K562 (cell line): Measurements from ENCODE around the gene MUSTN1. TPM values are rescaled to one million over a fixed set of nuclear protein-coding genes. Genes with fewer than 3 reads are reported as not detected.

Experiments
- ATAC-seq: fragments of 200-7000 bp; cut with Tn5 transposase; 3 replicates; pipeline ENCODE4 v1.9.1; 2020; ENCODE audit warnings: moderate library complexity
- BruUV-seq: library from RNA; stranded (reverse); fragments of 400-500 nt; replicated peaks from 2 replicates; lab custom pipeline; 2021; lab: Mats Ljungman, UMichigan
- CTCF ChIA-PET: fragments of 300-600 bp; formaldehyde crosslinking; extraction: SDS; loops from one replicate; lab custom pipeline; 2021; ENCODE audit warnings: low intra/inter-chr PET ratio; lab: Yijun Ruan, JAX
- POLR2A ChIA-PET: fragments of 300-600, 350-650 bp; sonication (Branson Sonifier 250); formaldehyde crosslinking; extraction: SDS; loops from one replicate; lab custom pipeline; 2021; ENCODE audit warnings: antibody characterized with exemption, inconsistent platforms; lab: Yijun Ruan, JAX
- DNase-seq, 4 experiments: peaks; one replicate each; pipeline versions ENCODE4 v3.0.0 to v3.0.0-alpha.2; 2011 to 2018; ENCODE audit warnings: low spot score in 3 of 4, mixed read lengths in 3 of 4; ENCODE audit errors: extremely low read depth in 1 of 4
- FAIRE-seq: peaks from 2 replicates; lab custom pipeline; 2011; peaks lifted over from hg19 to GRCh38; lab: Jason Lieb, UNC
- H2AFZ ChIP-seq: 2 replicates; pipeline ENCODE4 v1.6.0; 2011; ENCODE audit warnings: low read depth, low read length, control low read depth, inconsistent platforms
- H3K27ac ChIP-seq: fragments of 200-600 bp; 3 replicates; pipeline ENCODE4 v1.8.0; 2011; ENCODE audit warnings: low read depth, mild to moderate bottlenecking, control low read depth, inconsistent platforms, low read length, moderate library complexity, mixed read lengths; ENCODE audit errors: extremely low read depth
- H3K27me3 ChIP-seq, 2 experiments: fragments of 300-600 bp in 1 of 2; 2 replicates in 1 of 2; 3 replicates in 1 of 2; pipeline versions ENCODE4 v1.6.0 to v1.8.0; 2011; ENCODE audit warnings: inconsistent platforms in 2 of 2, low read length in 2 of 2, mild to moderate bottlenecking in 1 of 2, mixed read lengths in 1 of 2, moderate library complexity in 1 of 2; ENCODE audit not compliant: control insufficient read depth in 2 of 2, insufficient read depth in 2 of 2
- H3K36me3 ChIP-seq: fragments of 300-600 bp; 3 replicates; pipeline ENCODE4 v1.8.0; 2011; ENCODE audit warnings: mild to moderate bottlenecking, low read length, inconsistent platforms; ENCODE audit not compliant: control insufficient read depth, insufficient read depth
- H3K4me1 ChIP-seq, 2 experiments: fragments of 200-600 bp in 1 of 2; replicated peaks in 1 of 2; 2 replicates in 1 of 2; 3 replicates in 1 of 2; pipeline versions ENCODE4 v1.5.1 to v1.8.0; 2011; ENCODE audit warnings: inconsistent platforms in 2 of 2, low read length in 2 of 2, mild to moderate bottlenecking in 1 of 2, mixed read lengths in 1 of 2, moderate library complexity in 1 of 2; ENCODE audit not compliant: control insufficient read depth in 2 of 2, insufficient read depth in 2 of 2
- H3K4me2 ChIP-seq: 2 replicates; pipeline ENCODE4 v1.6.1; 2011; ENCODE audit warnings: low read length, control low read depth, inconsistent platforms, mixed read lengths; ENCODE audit not compliant: insufficient read depth
- H3K4me3 ChIP-seq: fragments of 200-600 bp; sonication (generic), shearing (Covaris generic); 2 replicates; pipeline ENCODE4 v1.5.1; 2016; ENCODE audit warnings: control low read depth, inconsistent platforms
- H3K79me2 ChIP-seq: fragments of 200-600 bp; 3 replicates; pipeline ENCODE4 v1.8.0; 2011; ENCODE audit warnings: low read length, inconsistent platforms; ENCODE audit not compliant: control insufficient read depth, insufficient read depth
- H3K9ac ChIP-seq, 2 experiments: 2 replicates each; pipeline versions ENCODE4 v1.6.0 to v1.6.1; 2011; ENCODE audit warnings: low read depth in 2 of 2, low read length in 2 of 2, control low read depth in 1 of 2, inconsistent platforms in 1 of 2, mild to moderate bottlenecking in 1 of 2, mixed read lengths in 1 of 2; ENCODE audit not compliant: insufficient read depth in 1 of 2
- H3K9me1 ChIP-seq: one replicate; pipeline ENCODE4 v1.6.0; 2011; ENCODE audit warnings: inconsistent platforms, mild to moderate bottlenecking, low read length, moderate library complexity; ENCODE audit not compliant: control insufficient read depth, insufficient read depth
- H3K9me3 ChIP-seq: replicated peaks from 2 replicates; pipeline ENCODE4 v1.5.1; 2011; ENCODE audit warnings: low read depth, low read length, inconsistent platforms; ENCODE audit not compliant: control insufficient read depth, insufficient read depth
- H4K20me1 ChIP-seq: replicated peaks from 2 replicates; pipeline ENCODE4 v1.6.1; 2011; ENCODE audit warnings: low read length, inconsistent platforms, mixed read lengths; ENCODE audit not compliant: control insufficient read depth, insufficient read depth
- CBX3 ChIP-seq, 2 experiments: IDR thresholded peaks; 1 replicate in 1 of 2; 2 replicates in 1 of 2; pipeline ENCODE4 v1.6.1; 2012; ENCODE audit warnings: inconsistent platforms in 2 of 2, low read length in 2 of 2, borderline replicate concordance in 1 of 2, control low read depth in 1 of 2
- CHCHD3 ChIP-seq: fragments of 250-450 bp; sonication (Bioruptor Pico); IDR thresholded peaks from 2 replicates; pipeline ENCODE4 v2.1.2; 2022; ENCODE audit warnings: mild to moderate bottlenecking
- ETV6 ChIP-seq, 3 experiments: fragments of 150-350 bp in 1 of 3; sonication (generic) in 1 of 3; formaldehyde crosslinking in 1 of 3; IDR thresholded peaks; 2 replicates each; pipeline versions ENCODE4 v1.6.1 to v1.8.0; 2014 to 2022; ENCODE audit warnings: borderline replicate concordance in 2 of 3, low read depth in 2 of 3, antibody characterized with exemption in 1 of 3, low read length in 1 of 3, mild to moderate bottlenecking in 1 of 3, missing genetic modification reagents in 1 of 3
- NR1H2 ChIP-seq: sonication (generic); formaldehyde crosslinking; IDR thresholded peaks from 2 replicates; pipeline ENCODE4 v1.4.0; 2020; ENCODE audit warnings: mild to moderate bottlenecking, missing genetic modification reagents
- NR3C1 ChIP-seq: sonication (generic); formaldehyde crosslinking; IDR thresholded peaks from 2 replicates; pipeline ENCODE4 v1.8.1; 2022; ENCODE audit warnings: missing genetic modification reagents
- ZBTB26 ChIP-seq: fragments of 450-650 bp; formaldehyde crosslinking; IDR thresholded peaks from 2 replicates; pipeline ENCODE4 v1.4.0; 2022; ENCODE audit warnings: missing genetic modification characterization
- ZFP1 ChIP-seq: fragments of 450-650 bp; formaldehyde crosslinking; IDR thresholded peaks from 2 replicates; pipeline ENCODE4 v1.4.0; 2020; ENCODE audit warnings: mild to moderate bottlenecking, mixed read lengths
- ZMIZ1 ChIP-seq, 2 experiments: fragments of 150-350 bp in 1 of 2; IDR thresholded peaks; 2 replicates each; pipeline ENCODE4 v1.6.1; 2012 to 2016; ENCODE audit warnings: low read depth in 2 of 2, low read length in 2 of 2, mild to moderate bottlenecking in 1 of 2, moderate library complexity in 1 of 2
- ZNF146 ChIP-seq: IDR thresholded peaks from one replicate; pipeline ENCODE4 v1.6.1; 2018; ENCODE audit warnings: missing compliant biosample characterization; ENCODE audit not compliant: unreplicated experiment
- ZNF277 ChIP-seq: fragments of 250-450 bp; sonication (Bioruptor Pico); IDR thresholded peaks from 2 replicates; pipeline ENCODE4 v1.8.0; 2022; ENCODE audit warnings: inconsistent platforms, mild to moderate bottlenecking, moderate library complexity, borderline replicate concordance
- ZNF398 ChIP-seq: fragments of 250-450 bp; sonication (Bioruptor Pico); IDR thresholded peaks from 2 replicates; pipeline ENCODE4 v1.8.0; 2021; ENCODE audit warnings: moderate library complexity, mild to moderate bottlenecking, inconsistent platforms
- ZNF507 ChIP-seq: conservative IDR thresholded peaks from 2 replicates; pipeline ENCODE4 v1.6.1; 2017; ENCODE audit warnings: missing genetic modification characterization, missing compliant biosample characterization
- WGBS: fragments of 100-300 bp; shearing (Covaris generic); methylation state at CpG from one replicate; pipeline ENCODE4 v1.1.6; 2016; ENCODE audit warnings: low coverage, mixed read lengths; ENCODE audit not compliant: insufficient coverage; ENCODE audit errors: missing lambda C conversion rate; 5-methylcytosine and 5-hydroxymethylcytosine counted together
- in situ Hi-C: fragments of 300-500 bp; cut with MboI; formaldehyde crosslinking; loops from 4 replicates; pipeline ENCODE4 v1.15.0; 2018; ENCODE audit warnings: inconsistent platforms, mixed read lengths
- intact Hi-C: fragments of 100-400 bp; cut with micrococcal nuclease; formaldehyde crosslinking; loops from 2 replicates; pipeline ENCODE4 v1.14.2; 2022
- polyA plus RNA-seq, 8 experiments: library from polyadenylated mRNA; depleted of rRNA in 4 of 8; stranded (reverse) in 5 of 8; unstranded in 3 of 8; fragments of >200 nt; fragmentation: Nextera tagmentation in 2 of 8; fragmentation: Illumina TruSeq in 1 of 8; extraction: Ambion mirVana in 2 of 8; extraction: Trizol in 1 of 8; gene quantifications; 2 replicates each; pipeline versions ENCODE4 v1.2.1 to v1.2.3, GENCODE V29; 2011 to 2014; ENCODE audit warnings: inconsistent platforms in 1 of 8, missing spikeins in 1 of 8
- total RNA-seq, 7 experiments: library from RNA; depleted of rRNA in 6 of 7; stranded (reverse); fragments of >200 nt in 6 of 7; fragmentation: Illumina TruSeq in 2 of 7; extraction: Trizol in 2 of 7; gene quantifications; 2 replicates each; pipeline versions ENCODE4 v1.2.1 to v1.2.3, GENCODE V29; 2011 to 2021; ENCODE audit warnings: low replicate concordance in 1 of 7

Gene MUSTN1
- total and polyA plus RNA-seq, 9 of the 15 experiments (the other 6 are each of a cell fraction or from before 2014, with no cell fraction given), result 0.15 to 0.78 (median 0.44) TPM; not detected in 4

GRCh38 chr3:52816654-52817053 is 18.2 kb downstream of the MUSTN1 start (continued):
- TF ChIP-seq ZMIZ1 (IDR thresholded peaks at IDR 0.05; ENCODE audit: low read depth in 2 of 2, low read length in 2 of 2) (no peak), CHCHD3 (no peak)

GRCh38 chr3:52816199-52816598 is 18.6 kb downstream of the MUSTN1 start:
- intact Hi-C loops, result no loop called here
- H3K27ac ChIP-seq, result no peak overlapping the region
- H3K79me2 ChIP-seq, result no peaks in the 10 kb centered on the region
- DNase-seq (no peak), ATAC-seq (no peak), FAIRE-seq (no peak)
- H3K9me1 ChIP-seq, result no peaks in the 10 kb centered on the region
- ChIA-PET POLR2A (interaction anchor here (0.6 kb wide), 2 partner anchors 22 to 48 kb away, joined by 3 to 4 read pairs; no protein-coding TSS in a partner anchor), CTCF (no interaction called here)
- BruUV-seq, result no TSS peak
- no peak overlapping the region for H3K4me2 ChIP-seq
- H3K9me3 ChIP-seq, result no peaks in the 10 kb centered on the region
- H3K36me3 ChIP-seq, result no peaks in the 10 kb centered on the region
- WGBS, result 3% methylated on average over 4 of the region's 6 CpGs
- peaks cover 0 to 54% of the 10 kb centered on the region in 2 experiments; a peak in 3 of 5 replicates for H3K27me3 ChIP-seq
- no peak overlapping the region for H3K9ac ChIP-seq
- H4K20me1 ChIP-seq, result no peaks in the 10 kb centered on the region
- in situ Hi-C loops, result no loop called here
- H3K4me1 ChIP-seq, result peaks cover 0 to 5% of the 10 kb centered on the region in 2 experiments; a peak in 2 of 5 replicates
- no peak overlapping the region for H3K4me3 ChIP-seq
- H2AFZ ChIP-seq, result no peak overlapping the region
- TF ChIP-seq NR1H2 (CRISPR knock-in tag) (no peak), ZNF507 (tag) (no peak), ZNF146 (CRISPR knock-in tag) (no peak), ZBTB26 (no peak), ZFP1 (CRISPR knock-in tag) (no peak), NR3C1 (CRISPR knock-in tag) (no peak), ZNF398 (no peak), ETV6 (IDR thresholded peaks at IDR 0.05; ENCODE audit: borderline replicate concordance in 1 of 2, low read depth in 2 of 2, low read length in 1 of 2) (no peak), ETV6 (CRISPR knock-in tag; IDR thresholded peaks at IDR 0.05; ENCODE audit: borderline replicate concordance) (no peak), CBX3 (IDR thresholded peaks at IDR 0.05; ENCODE audit: borderline replicate concordance in 1 of 2, low read length in 2 of 2) (no peak), ZNF277 (CRISPR knock-in tag) (no peak)
